Measurements from ENCODE around the gene N4BP3.

N4BP3 gene

DNA sequence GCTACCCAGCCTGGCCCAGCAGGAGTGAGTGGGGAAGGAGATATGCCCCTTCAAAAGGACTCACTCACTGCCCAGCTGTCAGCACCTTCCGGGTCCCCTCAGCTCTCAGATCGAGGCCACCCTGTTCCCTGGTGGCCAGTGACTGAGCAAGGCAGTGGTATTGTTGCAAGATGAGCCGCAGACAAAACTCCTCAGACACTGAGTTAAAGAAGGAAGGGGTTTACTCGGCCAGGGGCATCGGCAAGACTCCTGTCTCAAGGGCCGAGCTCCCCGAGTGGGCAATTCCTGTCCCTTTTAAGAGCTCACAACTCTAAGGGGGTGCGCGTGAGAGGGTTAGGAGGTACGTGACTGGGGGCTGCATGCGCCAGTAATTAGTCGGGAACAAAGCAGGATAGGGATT is 9.7 kb upstream of the N4BP3 start:
- no peak for DNase-seq (ENCODE audit: low spot score)

DNA sequence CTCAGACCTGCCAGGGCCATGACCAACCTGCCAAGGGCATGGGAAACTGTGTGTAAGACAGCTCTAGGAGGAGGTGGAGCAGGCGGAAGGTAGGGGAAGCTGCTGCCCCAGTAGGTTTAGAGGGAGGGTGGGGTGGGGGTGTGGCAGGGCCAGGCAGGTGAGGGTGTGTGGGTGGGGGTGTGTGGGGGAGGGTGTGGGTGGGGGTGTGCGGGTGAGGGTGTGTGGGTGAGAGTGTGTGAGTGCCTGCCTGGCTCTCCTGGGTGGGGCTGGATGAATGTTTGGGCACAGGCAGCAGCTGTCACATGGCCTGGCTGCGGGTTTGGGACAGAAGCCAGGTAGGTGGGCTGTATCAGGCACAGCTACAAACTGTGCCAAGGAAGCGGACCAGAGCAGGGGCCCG is 8.8 kb upstream of the N4BP3 start:
- DNase-seq (ENCODE audit: low spot score) = no peak

DNA sequence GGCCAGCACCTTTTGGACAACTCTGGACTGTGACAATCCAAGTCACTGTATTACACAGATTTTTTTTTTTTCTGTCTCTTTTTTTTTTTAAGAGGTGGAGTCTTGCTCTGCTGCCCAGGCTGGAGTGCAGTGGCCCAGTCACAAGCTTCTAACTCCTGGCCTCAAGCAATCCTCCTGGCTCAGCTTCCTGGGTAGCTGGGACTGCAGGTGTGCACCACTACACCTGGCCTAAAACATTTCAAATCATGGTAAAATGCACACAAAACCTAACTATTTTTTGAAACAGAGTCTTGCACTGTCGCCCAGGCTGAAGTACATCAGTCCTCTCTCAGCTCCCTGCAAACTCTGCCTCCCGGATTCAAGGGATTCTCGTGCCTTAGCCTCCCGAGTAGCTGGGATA is 7.2 kb upstream of the N4BP3 start:
- no peak for DNase-seq (ENCODE audit: low spot score)

DNA sequence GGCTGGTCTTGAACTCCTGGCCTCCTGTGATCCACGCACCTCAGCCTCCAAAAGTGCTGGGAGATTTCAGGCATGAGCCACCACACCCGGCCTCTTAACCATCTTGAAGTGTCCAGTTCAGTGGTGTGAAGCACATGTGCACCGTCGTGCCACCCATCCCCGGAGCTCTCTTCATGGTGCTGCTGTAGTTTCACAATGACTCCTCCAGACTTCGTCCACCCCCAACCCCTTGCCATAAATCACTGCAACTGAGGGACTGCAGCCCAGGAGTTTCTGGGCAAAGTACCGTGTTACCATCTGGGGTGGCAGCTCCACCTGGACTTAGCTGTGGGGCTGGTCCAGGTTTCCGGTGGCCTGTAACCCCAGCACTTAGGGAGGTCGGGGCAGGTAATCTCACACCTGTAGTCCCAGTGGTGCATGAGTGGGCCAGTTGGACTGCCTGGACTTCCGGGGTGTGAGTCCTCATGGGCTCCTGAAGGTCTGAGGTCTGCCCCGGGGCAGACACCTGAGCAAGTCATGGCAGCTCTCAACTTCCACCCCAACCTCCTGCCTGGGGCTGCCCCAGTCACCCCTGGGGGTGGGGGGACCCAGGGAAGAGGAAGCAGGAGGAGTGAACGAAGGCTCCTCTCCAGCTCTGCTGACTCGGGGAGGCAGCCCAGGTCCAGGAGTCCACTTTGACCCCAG is 6.6 kb upstream of the N4BP3 start:
- DNase-seq (ENCODE audit: low spot score) = no peak

DNA sequence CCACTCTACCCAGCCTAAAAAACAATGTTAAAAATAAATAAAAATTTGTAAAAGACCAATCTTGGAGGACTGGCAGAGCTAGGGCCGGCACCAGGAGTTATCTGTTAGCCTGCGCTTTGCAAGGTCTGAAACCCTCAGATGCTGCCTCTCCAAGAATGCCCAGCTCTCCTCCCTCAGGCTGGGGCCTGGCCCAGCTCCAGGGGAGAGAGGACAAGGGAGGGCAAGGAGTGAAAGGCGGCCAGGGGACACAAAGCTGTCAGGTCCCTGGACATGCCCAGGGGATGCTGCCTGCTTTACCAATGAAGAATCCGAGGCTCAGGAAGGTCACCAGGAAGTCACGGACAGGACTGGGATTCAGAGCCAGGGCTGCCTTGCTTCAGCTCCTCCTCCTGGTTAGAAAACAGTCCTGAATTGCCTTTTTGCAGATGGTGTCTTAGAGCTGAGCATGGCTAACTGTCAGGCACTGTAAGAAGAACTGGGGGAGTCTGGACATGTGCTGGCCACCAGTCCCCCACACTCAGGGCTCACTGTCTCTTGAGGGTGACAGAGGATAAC is 5.5 kb upstream of the N4BP3 start:
- DNase-seq (ENCODE audit: low spot score) = no peak

DNA sequence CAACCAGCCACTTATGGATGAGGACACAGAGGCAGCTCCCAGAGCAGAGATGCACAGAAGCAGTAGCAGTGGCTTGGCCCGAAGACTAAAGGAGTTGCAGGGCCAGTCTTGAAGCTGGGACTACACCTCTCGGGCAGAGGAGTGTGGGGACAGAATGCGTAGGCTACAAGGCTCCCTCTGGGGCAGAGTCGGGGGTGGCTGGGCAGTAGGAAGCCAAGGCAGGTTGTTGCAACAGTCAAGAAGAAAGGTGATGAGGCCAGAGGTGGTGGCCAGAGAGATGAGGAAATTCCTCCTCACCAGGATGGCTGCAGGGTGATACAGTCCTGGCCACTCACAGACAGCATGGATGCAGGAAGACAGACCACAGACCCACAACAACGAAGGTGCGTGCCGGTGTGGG is 4.9 kb upstream of the N4BP3 start:
- DNase-seq (ENCODE audit: low spot score) = no peak

DNA sequence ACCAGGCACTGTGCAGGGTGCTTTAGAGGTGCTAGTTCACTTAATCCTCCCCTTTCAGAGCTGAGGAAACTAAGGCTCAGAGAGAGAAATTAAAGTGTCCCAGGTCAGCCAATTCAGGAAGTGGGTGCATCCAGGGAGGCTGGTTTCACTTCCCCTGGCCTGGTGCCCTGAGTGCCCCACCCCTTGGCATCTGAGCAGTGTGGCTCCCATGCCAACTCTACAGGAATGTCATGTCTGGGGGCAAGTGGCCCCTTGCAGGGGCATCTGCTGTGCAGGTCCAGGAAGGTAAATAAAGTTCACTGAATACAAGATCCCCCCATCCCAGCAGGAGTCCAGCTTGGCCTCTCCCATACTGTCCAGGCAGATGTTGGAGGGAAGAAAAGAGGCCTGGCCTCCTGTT is 4.4 kb upstream of the N4BP3 start:
- DNase-seq (ENCODE audit: low spot score) = no peak

DNA sequence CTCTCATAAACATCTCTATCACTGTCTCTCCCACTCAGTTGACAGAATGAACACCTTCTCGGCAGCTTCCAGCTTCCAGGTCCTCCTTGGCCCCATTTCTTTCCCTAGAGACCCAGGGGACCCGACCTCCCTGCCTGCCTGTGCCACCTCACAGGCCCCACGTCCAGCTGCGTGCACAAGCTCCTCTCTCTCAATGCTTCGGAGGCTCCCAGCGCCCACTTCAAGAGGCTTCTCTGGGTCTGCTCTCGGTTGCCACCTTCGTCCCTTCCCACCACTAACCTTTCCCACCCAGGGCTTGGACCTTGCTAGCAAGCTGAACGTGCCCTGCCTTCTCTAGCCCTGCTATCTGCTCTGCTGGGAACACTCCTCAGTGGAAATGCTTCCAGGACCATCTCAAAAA is 2.8 kb upstream of the N4BP3 start:
- no peak for DNase-seq (ENCODE audit: low spot score)

DNA sequence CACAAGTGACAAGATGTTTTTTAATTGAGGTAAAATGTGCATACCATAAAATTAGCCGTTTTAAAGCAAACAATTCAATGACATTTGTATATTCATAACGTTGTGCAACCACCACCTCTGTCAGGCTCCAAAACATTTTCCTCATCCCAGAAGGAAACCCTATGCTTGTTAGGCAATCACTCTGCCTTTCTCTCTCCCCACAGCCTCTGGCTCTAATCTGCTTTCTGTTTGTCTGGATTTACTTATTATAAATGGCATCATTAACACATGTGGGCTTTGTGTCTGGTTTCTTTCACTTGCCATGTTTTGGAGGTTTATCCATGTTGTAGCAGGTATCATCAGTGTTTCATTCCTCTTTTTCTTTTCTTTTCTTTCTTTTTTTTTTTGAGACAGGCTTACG is 1.4 kb upstream of the N4BP3 start:
- no peak for DNase-seq (ENCODE audit: low spot score)

DNA sequence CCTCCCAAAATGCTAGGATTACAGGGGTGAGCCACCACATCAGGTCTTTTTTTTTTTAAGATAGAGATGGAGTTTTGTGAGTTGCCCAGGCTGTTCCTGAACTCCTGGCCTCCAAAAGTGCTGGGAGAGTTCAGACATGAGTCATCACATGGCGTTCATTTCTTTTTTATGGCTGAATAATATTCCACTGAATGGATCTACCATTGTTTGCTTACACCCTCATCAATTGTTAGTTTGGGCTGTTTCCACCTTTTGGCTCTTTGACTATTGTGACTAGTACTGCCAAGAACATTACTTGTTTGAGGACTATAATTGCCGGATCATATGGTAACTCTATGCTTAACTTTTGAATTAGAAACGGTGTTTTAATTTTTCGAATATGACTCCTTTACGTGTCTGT is 787 bp upstream of the N4BP3 start:
- DNase-seq (ENCODE audit: low spot score) = no peak

DNA sequence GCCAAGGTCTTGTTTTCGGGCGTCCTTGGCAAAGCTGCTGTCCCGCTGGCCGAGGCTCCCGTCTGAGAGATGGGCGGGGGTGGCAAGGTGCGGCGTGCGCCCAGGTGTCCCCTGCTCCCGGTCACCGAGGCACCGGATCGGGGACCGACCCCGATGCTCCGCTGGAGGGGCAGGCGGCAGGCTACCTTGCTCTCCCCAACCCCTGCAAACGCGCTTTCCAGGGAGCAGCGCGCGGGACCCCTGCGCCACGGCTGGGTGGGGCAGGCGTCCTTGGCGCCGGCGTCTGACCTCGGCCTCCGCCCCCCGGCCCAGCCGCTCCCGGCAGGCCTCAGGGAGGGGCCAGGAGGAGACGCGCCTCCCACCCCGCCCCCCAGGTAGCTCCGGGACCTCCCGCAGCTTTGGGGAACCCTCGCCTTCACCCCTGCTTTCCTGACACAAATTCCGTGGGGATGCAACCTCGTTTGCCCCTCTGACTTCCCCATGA is 551 bp downstream of the N4BP3 start:
- no peak for DNase-seq (ENCODE audit: low spot score)

DNA sequence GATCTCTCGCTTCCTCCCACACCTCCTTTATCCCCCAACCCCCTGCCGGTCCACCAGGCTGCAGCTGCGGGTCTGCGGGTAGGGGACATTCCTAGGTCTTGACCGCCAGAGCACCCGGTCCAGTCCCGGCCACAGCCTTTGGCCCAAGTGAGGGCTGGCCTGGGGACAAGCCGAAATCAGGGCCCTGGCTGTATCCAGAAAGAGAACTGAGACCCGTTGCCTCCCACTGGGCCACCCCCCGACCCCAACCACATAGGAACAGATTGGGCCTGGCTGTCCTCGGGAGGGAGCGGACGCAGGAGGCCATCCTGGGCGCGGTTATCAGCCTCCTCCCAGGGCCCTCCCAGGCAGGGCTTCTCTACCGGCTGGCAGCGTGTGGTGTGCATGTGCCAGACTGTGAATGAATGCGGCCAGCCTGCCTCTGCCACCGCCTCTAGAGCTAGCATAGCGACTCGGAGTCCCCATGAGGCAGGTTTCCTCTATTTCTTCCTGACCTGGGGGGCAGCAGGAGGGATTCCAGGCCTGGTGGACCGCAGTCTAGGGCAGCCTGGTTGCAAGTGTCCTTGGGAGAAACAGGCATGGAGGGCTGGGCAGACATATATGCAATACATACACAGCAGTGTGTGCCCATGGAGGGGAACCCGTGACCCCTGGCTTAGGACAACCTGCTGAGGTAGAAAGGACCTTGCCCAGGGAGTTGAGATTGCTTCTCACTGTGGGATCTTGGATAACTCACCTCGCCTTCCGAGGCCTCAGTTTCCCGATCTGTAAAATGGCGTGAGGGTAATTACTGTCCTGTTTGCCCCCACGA is 1.2 kb downstream of the N4BP3 start:
- no peak for DNase-seq (ENCODE audit: low spot score)

DNA sequence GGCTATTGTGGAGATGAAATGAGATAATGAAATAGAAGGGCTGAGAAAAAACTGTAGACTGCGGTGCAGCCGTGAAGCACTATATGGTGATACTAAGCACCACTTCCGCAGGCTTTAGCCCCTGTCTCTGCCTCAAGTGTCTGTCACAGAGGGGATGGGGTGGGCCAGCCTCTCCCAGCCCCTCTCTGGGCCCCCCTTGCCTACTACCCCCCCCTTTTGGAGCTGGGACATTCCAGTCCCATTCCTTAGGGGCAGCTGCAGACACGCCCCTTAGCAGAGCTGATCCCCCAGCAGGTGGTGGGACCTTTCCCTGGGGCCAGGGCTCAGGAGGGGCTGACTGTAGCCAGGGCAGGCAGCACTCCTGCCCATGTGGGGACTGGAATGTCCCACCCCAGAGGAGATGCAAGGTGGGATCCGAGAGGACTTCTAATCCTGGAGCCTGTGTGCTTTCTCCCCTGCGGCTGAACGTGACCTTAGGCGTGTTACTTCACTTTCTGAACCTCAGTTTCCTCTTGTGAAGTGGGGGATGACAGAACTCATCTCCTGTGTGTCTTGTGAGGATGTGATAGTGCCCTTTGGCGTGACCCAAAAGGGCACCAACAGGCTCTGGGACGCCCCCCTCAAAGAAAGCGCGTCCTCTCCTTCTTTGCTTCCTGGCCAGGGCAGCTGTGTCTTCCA is 1.9 kb downstream of the N4BP3 start:
- DNase-seq (ENCODE audit: low spot score) = no peak

DNA sequence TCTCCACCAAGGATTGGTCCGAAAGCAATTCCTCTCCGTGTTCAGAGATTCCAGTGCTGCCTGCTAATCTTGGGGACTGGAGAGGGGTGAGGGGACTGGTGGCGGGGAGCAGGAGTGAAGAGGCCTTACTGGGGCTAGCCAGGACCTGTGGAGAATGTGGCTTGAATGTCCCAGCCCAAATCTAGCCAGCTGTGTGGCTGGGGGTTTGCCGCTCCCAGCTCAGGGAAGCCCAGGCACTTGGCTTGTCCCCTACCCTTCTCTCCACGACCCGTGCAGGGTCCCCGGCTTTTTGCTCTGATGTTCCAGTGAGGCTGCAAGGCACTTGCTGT is 2.4 kb downstream of the N4BP3 start:
- no peak for DNase-seq (ENCODE audit: low spot score)

DNA sequence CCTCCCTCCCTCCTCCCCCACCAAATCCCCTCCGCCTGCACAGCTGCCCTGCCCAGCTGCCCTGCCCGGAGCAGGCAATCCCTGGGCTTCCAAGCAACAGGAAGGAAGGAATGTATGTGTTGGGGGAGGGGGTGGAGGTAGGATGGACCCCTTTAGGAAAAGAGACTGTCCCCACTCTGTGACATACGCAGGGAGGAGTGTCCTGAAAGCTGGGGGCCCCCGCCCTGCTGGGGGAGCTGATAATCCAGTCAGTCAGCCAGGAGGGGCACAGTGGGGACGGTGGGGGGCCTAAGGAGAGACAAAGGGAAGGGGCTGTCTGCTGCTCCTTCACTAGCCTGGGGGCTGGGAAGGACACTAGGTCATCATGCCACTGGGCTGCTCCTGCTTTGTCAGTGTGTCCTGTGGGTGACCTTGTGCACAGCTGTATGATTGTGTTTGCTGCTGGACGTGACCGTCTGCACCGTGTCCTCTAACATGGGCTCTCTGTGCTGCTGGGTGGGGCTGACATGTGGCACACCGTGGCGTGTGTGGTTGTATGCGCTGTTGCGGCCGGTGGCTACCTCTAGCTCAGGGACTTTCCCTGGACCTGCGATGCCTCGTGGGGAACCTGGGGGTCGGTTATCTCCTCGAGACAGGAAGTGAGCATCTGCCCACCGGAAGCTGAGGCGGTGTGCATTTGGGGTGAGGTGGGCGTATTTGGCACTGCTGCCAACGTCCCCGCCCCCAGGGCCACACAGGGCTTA is 3.0 kb downstream of the N4BP3 start:
- DNase-seq (ENCODE audit: low spot score) = no peak

DNA sequence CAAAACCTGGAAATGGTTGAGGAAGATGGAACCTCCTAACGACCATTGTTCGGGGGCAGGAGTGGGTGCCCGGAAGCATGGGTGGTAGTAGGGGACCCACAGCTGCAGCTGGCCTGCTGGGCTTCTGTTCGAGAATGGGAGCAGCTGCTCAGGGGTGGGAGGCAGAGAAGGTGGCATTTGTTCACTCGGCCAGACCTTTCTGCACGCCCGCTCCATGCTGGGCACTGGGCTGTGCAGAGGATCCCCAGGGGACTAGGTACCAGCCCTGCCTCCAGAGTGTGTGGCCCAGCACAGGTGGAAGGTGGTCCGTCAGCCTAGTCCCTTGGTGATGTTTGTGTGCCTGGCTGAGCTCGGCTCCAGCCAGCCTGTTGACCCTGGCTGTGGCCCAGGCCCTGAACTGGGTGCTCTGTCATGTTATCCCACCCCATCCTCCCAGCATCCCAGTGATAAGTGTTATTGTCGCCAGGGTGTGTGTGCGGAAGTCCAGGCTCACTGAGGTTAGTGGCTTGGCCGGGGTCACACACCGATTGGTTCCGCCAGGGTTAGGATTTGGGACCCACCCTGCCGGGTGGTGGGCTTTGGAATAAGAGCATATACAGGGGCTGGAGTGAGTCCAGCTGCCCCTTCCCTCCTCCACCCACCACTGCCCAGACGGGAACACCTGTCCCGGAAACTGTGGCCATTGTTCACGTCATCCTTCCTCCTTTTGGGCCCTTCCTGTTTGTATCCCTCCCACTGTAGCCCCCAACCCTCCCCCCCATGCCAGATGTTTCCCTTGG is 4.8 kb downstream of the N4BP3 start:
- DNase-seq (ENCODE audit: low spot score) = no peak

DNA sequence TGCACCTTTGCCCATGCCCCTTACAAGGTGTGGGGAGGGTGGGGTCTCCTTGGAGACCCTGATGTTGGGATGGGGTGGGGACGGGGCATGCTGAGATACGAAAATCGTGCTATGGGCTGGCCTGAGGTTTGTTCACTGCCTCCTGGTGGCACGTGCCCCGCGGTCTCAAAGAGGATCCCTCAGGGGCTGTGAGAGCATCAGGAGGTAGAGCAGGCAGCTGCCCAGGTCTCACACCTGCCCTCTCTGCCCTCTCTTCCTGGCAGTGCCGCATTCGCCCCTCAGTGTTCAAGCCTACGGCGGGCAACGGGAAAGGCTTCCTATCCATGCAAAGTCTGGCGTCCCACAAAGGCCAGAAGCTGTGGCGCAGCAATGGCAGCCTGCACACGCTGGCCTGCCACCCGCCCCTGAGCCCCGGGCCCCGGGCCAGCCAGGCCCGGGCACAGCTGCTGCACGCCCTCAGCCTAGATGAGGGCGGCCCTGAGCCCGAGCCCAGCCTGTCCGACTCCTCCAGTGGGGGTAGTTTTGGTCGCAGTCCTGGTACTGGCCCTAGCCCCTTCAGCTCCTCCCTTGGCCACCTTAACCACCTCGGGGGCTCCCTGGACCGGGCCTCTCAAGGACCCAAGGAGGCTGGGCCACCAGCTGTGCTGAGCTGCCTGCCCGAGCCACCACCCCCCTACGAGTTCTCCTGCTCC is 6.7 kb downstream of the N4BP3 start:
- no peak for DNase-seq (ENCODE audit: low spot score)

DNA sequence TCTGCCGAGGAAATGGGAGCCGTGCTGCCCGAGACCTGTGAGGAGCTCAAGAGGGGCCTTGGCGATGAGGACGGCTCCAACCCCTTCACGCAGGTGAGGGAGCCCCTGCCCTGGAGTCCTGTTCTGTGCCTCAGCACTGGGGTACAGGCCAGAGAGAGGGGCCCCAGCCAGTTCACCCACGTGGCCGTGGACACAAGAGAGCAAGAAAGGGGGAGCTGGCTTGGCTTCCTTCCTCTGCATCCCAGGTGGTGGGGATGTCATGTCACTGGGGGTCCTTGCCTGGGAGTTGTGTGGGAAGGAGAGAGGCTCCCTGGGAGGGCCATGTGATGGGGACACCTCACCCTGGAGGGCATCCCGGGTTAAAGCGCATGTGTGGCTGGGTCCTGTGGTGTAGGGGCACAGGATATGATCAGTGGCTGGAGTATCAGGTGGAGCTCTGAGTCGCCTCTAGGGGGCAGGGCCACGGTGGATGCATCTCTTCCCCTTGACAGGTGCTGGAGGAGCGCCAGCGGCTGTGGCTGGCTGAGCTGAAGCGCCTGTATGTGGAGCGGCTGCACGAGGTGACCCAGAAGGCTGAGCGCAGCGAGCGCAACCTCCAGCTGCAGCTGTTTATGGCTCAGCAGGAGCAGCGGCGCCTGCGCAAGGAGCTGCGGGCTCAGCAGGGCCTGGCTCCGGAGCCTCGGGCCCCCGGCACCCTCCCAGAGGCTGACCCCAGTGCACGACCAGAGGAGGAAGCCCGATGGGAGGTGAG is 7.5 kb downstream of the N4BP3 start:
- no peak for DNase-seq (ENCODE audit: low spot score)

DNA sequence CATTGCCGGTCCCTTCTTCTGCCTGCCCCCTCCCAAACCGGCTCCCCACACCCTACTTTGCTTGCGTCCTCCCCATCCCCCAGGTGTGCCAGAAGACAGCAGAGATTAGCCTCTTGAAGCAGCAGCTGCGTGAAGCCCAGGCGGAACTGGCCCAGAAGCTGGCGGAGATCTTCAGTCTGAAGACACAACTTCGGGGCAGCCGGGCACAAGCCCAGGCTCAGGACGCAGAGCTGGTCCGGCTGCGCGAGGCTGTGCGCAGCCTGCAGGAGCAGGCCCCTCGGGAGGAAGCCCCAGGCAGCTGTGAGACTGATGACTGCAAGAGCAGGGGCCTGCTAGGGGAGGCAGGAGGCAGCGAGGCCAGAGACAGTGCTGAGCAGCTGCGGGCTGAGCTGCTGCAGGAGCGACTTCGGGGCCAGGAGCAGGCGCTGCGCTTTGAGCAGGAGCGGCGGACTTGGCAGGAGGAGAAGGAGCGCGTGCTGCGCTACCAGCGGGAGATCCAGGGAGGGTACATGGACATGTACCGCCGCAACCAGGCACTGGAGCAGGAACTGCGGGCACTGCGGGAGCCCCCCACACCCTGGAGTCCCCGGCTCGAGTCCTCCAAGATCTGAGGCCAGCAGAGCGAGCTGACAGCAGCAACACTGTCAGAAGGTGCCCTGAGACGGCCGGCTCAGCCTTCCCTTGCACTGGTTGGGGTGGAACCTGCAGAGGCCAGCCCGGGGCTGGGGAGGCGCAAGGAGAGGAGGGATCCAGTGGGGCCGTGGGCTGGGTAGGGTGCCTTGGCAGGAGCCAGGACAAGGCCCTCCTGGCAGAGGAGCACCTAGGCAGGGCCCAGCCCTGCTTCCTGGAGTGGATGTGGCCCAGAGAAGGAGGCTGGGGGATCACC is 8.3 kb downstream of the N4BP3 start:
- DNase-seq (ENCODE audit: low spot score) = no peak
